ENCODE data around the gene ICA1.
"Not testable (repeated sequence)": the region's sequence is repeated elsewhere in the genome, so short reads cannot be mapped to it uniquely, and the experiment has no call there.

The ICA1 gene

GRCh38 chr7:8261711-8262695 lies at the start of gene ICA1:
Gene ICA1, minus strand, starts transcription at chr7:8262167. Its CDS starts 26,241 bp downstream, at chr7:8235926.
- DNase-seq (ENCODE audit: low read depth) = no peak

- no peak for DNase-seq (ENCODE audit: low read depth)
These were observed 48.9 kb upstream of the ICA1 start for GRCh38 chr7:8310876-8311275.

DNA sequence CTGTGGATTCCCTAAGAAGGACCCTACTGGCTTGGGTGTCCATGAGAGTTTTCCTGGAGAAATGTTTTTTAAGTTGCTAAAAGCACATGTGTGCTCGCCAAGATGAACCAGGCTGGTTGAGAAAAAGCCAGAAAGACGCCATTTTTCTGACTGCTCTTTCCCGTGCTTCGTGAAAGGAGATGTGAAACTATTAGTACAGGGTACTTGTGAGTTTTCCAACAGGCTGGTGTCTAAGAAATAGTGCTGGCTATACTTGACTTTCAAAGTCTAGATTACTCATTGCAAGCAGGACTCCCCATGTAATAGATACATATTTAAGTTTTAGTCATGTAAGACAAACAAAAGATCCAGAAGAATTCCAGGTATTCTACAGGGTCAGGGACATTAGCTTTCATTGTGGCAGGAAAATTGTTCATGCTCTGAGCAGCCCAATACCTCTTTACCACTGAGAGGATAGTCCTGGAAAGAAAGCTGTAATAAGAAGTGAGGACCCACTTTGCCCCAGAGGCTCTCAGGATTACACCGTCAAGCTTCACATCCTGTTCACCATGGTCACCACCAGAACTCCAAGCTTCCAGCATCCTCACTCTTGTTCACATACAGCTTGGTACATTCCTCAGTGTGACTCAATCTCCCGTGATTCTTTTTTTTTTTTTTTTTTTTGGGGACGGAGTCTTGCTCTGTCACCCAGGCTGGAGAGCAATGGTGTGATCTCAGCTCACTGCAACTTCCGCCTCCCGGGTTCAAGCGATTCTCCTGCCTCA lies 43.8 kb upstream of the ICA1 start:
- DNase-seq (ENCODE audit: low read depth) = no peak

DNA sequence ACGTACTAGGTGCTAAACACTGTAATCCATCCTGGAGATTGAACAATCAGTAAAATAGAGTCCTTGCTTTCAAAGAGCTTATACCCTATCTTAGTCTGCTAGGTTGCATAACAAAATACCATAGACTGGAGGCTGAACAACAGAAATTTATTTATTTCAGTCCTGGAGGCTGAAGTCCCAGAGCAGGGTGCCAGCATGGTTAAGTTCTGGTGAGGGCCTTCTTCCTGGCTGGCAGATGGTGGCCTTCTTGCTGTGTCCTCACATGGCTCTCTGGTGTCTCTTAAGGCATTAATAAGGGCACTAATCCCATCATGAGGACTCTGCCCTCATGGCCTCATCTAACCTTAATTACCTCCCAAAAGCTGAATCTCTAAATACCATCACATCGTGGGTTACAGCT lies 43.1 kb upstream of the ICA1 start:
- DNase-seq (ENCODE audit: low read depth) = no peak

DNA sequence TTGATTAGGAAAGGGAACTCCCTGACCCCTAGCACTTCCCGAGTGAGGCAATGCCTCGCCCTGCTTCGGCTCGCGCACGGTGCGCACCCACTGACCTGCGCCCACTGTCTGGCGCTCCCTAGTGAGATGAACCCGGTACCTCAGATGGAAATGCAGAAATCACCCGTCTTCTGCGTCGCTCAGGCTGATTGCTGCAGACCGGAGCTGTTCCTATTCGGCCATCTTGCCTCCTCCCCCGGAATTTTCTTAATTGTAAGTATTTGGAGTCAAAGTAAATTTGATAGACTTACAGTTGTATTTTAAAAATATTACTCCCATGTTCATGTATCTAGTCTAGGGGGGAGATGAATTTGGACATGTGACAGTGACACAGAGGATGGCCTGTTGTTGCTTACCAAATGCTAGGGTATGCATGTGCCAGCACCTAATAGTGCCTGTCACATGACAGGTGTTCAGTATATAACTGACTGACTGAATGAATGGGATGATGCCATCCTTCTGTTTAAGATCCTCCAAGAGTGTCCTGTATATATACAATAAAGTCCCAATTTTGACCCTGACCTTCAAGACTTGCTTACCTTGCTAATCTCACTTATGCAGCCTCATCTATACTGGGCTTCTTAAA lies 42.0 kb upstream of the ICA1 start:
- no peak for DNase-seq (ENCODE audit: low read depth)

DNA sequence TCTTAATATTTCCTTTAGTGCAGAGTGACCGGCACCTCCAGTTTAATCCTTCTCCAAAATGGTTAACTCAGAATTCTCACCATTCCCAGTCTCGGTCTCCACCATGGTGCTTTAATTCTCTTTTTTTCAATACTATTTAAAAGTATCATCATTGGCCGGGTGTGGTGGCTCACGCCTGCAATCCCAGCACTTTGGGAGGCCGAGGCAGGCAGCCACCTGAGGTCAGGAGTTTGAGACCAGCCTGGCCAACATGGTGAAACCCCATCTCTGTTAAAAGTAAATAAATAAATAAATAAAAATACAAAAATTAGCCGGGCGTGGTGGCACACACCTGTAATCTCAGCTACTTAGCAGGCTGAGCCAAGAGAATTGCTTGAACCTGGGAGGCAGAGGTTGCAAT lies 35.1 kb upstream of the ICA1 start:
- not testable (repeated sequence) for DNase-seq (ENCODE audit: low read depth)

GRCh38 chr7:8296362-8296659 lies 34.3 kb upstream of the ICA1 start:
- DNase-seq (ENCODE audit: low read depth) = no peak

DNA sequence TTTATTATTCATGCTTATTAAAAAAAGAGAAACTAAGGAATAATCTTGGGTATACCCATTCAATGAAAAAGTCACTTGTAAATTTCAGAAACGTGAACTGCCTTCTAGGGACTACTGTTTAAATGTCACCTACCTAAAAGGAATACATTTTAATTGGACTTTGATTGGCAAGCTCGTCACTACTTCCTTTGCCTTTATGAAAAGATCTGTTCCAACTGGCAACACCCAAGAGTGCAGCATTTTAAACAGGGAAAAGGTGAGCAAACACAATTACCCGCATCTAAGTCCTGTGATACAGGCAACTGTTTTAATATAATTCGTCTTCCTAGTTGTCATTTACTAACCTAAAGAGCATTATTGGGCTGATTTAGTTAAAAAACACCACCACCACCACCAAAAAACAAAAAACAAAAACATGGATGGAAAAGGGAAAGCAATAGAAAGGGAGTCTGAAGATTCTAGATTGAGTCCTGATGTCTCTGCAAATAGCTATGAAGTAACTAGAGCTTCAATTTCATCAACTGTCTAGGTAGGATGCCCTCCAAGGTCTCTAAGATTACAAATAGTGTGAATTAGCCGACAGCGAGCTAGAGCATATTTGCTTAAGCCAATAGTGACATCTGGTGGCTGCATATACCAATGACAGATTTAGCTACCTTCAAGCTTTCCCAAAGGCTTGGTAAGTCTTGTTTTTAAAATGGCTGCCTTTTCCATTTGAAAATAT lies 33.8 kb upstream of the ICA1 start:
- peak; percentile 76 for DNase-seq (ENCODE audit: low read depth)

GRCh38 chr7:8291397-8292141 lies 29.6 kb upstream of the ICA1 start:
- DNase-seq (ENCODE audit: low read depth) = no peak

- DNase-seq (ENCODE audit: low read depth) = no peak
These were observed 28.8 kb upstream of the ICA1 start for GRCh38 chr7:8290645-8291308.

DNA sequence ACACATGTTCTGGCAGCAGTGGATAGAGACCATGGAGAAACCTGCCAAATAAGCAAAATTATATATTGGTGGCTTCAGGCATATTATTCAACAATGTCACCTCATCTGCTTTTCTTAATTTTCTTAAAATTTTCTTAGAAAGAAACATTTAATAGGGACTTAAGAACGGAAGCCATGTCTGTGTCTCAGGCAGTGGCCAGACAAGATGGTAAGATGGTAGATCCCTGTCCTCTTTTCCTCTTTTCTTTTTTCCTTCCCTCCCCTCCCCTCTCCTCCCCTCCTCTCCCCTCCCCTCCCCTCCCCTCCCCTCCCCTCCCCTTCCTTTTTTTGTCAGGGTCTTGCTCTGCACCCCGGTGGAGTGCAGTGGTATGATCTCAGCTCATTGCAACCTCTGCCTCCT lies 24.2 kb upstream of the ICA1 start:
- DNase-seq (ENCODE audit: low read depth) = no peak

DNA sequence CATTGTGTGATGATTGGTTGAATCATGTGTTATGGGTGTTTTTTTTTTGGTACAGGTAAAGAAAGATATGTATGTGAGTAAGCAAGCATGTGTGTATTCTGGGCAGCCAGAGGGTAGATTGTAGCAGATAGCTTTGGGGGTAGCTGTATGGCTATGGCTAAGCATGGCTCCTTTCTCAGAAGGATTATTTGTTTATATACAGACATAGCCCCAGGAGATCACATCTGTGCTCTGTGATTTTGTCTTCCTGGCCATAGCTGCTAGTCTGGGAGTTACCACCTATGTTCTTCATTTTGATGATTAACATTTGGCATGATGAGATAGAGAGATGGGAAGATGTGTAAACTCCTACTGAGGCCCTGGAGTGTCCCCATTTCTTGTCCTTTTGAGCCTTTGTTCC lies 23.2 kb upstream of the ICA1 start:
- no peak for DNase-seq (ENCODE audit: low read depth)

DNA sequence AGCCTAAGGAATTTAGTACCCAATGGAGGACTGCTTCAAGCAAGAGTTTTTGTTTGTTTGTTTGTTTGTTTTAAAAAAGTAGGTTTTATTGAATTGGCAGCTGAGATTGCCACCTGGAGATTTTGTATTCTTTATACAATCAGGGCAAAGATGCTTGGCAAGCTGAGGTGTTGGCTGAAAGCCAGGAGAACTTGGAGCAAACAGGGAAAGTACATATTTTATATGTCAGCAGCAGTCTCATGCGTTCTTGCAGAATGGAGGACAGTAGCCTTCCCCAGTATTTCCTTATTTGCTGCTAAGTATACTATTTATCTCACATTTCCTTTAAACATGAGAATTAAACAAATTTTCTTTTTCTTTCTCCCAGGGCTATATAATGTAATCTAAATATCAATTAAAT lies 22.6 kb upstream of the ICA1 start:
- DNase-seq (ENCODE audit: low read depth) = no peak

DNA sequence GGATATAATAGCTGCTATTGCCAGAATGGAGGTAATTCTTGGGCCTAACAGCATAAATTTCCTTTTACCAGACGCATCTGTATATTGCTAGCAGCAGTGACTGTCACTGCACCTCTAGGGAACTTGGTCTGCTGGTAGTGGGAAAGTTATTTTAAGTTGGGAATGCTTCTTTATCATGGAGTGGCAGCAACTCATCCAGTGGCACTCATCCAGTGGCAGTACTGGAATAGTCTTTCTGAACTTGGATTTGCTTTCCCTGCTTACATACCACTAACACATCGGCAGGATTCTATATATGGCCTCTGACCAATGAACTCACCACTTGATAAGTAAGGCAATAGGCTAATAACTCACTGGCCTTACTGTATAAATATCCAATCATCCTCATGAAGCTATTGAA lies 22.0 kb upstream of the ICA1 start:
- DNase-seq (ENCODE audit: low read depth) = no peak

DNA sequence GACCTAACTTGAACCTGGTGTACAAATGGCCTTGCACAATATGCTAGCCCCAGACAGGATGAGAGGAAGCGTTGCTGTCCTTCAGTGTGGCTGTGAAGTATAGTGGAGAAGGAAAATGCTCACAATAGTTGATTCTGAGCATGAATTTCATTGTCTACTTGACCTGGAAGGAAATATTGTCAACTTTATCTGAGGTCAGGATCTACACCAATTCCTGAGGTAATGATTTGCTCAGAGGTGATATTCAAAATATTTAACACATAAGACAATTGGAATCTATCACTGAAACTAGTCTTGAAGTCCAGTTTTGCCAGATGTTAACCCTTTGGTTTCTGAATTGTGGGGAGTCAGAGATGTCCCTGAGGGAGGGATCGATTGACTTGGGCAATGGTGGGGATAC lies 20.9 kb upstream of the ICA1 start:
- DNase-seq (ENCODE audit: low read depth) = no peak

DNA sequence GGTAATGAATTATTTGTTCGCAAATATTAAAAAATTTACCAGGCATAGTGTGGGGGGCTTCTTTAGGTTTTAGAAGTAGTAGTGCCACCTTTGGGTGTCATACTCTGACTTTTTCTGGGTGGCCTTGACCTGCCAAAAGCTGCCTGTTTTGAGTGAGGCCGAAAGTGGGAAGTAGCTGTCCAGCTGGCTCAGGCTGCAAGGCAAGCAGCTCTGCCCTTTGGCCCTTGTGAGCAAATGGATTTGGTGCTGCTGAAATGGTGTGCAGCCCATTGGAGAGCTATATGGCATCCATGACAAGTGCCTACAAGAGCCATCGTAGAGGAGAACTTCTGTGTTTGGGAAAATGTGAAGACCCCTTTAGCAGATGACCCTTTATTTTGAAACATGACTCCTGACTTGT lies 20.2 kb upstream of the ICA1 start:
- no peak for DNase-seq (ENCODE audit: low read depth)

GRCh38 chr7:8278183-8278582 lies 16.2 kb upstream of the ICA1 start:
- no peak for DNase-seq (ENCODE audit: low read depth)

GRCh38 chr7:8277394-8277982 lies 15.5 kb upstream of the ICA1 start:
- DNase-seq (ENCODE audit: low read depth) = no peak

DNA sequence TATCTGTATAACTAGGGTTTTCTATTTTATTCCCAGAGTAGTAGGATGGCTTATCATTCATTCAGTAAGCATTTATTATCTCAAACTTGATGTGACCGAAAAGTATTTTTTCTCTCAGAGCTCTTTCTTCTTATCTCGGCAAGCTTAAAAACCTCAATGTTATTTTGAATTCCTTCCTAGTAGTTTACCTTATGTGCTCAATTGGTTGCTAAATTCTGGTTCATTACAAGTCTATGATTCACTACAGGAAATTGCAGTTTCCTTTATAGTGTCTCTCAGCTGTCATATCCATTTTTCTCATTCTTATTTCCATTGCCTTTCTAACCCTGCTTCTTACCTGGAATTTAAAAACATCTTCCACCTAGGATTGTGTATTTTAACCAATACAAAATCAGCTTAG lies 12.6 kb upstream of the ICA1 start:
- DNase-seq (ENCODE audit: low read depth) = peak; percentile 22

GRCh38 chr7:8271960-8272359 lies 10.0 kb upstream of the ICA1 start:
- no peak for DNase-seq (ENCODE audit: low read depth)

- no peak for DNase-seq (ENCODE audit: low read depth)
These were observed 1.1 kb upstream of the ICA1 start for GRCh38 chr7:8263048-8263447.
